IMR-90 (cell line): ENCODE measurements around the gene ATG14. TPM values are rescaled to one million over a fixed set of nuclear protein-coding genes. Genes with fewer than 3 reads are reported as not detected.

Source experiments
- ATAC-seq: fragments of 200-7000 bp; cut with Tn5 transposase; 2 replicates; pipeline ENCODE4 v1.9.1; 2020; ENCODE audit warnings: low read depth, mild to moderate bottlenecking, moderate library complexity
- BruUV-seq: library from RNA; stranded (reverse); fragments of 400-500 nt; replicated peaks from 2 replicates; lab custom pipeline; 2021; lab: Mats Ljungman, UMichigan
- CTCF ChIA-PET: fragments of 300-600 bp; formaldehyde crosslinking; extraction: SDS; loops from one replicate; lab custom pipeline; 2021; ENCODE audit warnings: antibody characterized with exemption; lab: Yijun Ruan, JAX
- POLR2A ChIA-PET: fragments of 300-600 bp; sonication (Branson Sonifier 250); formaldehyde crosslinking; loops from one replicate; lab custom pipeline; 2022; ENCODE audit warnings: antibody characterized with exemption; ENCODE audit not compliant: unreplicated experiment; lab: Charles Lee
- DNase-seq: peaks from one replicate; pipeline ENCODE4 v3.0.0; 2013
- H2AFZ ChIP-seq: replicated peaks from 2 replicates; pipeline ENCODE3; 2013; ENCODE audit warnings: low read length, mild to moderate bottlenecking; ENCODE audit not compliant: poor library complexity
- H2AK5ac ChIP-seq: 2 replicates; pipeline ENCODE4 v1.6.1; 2013; ENCODE audit warnings: low read depth, low read length, inconsistent platforms
- H2AK9ac ChIP-seq: replicated peaks from 2 replicates; pipeline ENCODE3; 2013; ENCODE audit warnings: mild to moderate bottlenecking, low read depth, low read length, moderate library complexity; ENCODE audit not compliant: poor library complexity
- H2BK120ac ChIP-seq: 2 replicates; pipeline ENCODE4 v1.6.1; 2013; ENCODE audit warnings: low read depth, low read length, inconsistent platforms
- H2BK15ac ChIP-seq: 3 replicates; pipeline ENCODE4 v1.6.1; 2013; ENCODE audit warnings: low read depth, low read length, inconsistent platforms
- H2BK20ac ChIP-seq: 2 replicates; pipeline ENCODE4 v1.6.1; 2013; ENCODE audit warnings: low read depth, mild to moderate bottlenecking, inconsistent platforms, low read length, moderate library complexity
- H2BK5ac ChIP-seq: 2 replicates; pipeline ENCODE4 v1.6.1; 2013; ENCODE audit warnings: mild to moderate bottlenecking, low read depth, low read length, inconsistent platforms; ENCODE audit not compliant: poor library complexity, severe bottlenecking
- H3K14ac ChIP-seq: replicated peaks from 2 replicates; pipeline ENCODE4 v1.6.1; 2013; ENCODE audit warnings: low read depth, low read length, inconsistent platforms
- H3K18ac ChIP-seq: 2 replicates; pipeline ENCODE4 v1.6.1; 2013; ENCODE audit warnings: low read depth, low read length, control low read depth
- H3K23ac ChIP-seq: 2 replicates; pipeline ENCODE4 v1.6.1; 2013; ENCODE audit warnings: low read depth, low read length, inconsistent platforms
- H3K27ac ChIP-seq: 2 replicates; pipeline ENCODE4 v1.5.1; 2013; ENCODE audit warnings: mild to moderate bottlenecking, control low read depth, low read length; ENCODE audit not compliant: insufficient read depth
- H3K27me3 ChIP-seq: 2 replicates; pipeline ENCODE4 v1.6.1; 2013; ENCODE audit warnings: low read length; ENCODE audit not compliant: control insufficient read depth, insufficient read depth
- H3K36me3 ChIP-seq: 2 replicates; pipeline ENCODE4 v1.6.1; 2013; ENCODE audit warnings: low read length, mixed read lengths; ENCODE audit not compliant: control insufficient read depth, insufficient read depth
- H3K4ac ChIP-seq: 2 replicates; pipeline ENCODE4 v1.6.1; 2013; ENCODE audit warnings: low read depth, low read length, inconsistent platforms
- H3K4me1 ChIP-seq: 2 replicates; pipeline ENCODE4 v1.6.1; 2013; ENCODE audit warnings: low read length, mixed read lengths; ENCODE audit not compliant: control insufficient read depth, insufficient read depth
- H3K4me2 ChIP-seq: 2 replicates; pipeline ENCODE4 v1.6.1; 2013; ENCODE audit warnings: low read depth, mild to moderate bottlenecking, control low read depth, low read length, moderate library complexity
- H3K4me3 ChIP-seq: 2 replicates; pipeline ENCODE4 v1.5.1; 2013; ENCODE audit warnings: low read depth, mild to moderate bottlenecking, control low read depth, low read length, moderate library complexity; ENCODE audit not compliant: insufficient read depth
- H3K56ac ChIP-seq: 2 replicates; pipeline ENCODE4 v1.6.1; 2013; ENCODE audit warnings: low read length, inconsistent platforms; ENCODE audit not compliant: insufficient read depth; ENCODE audit errors: extremely low read depth
- H3K79me1 ChIP-seq, 2 experiments: 2 replicates each; pipeline ENCODE4 v1.6.1; 2013; ENCODE audit warnings: low read length in 2 of 2, inconsistent platforms in 1 of 2, low read depth in 1 of 2
- H3K9ac ChIP-seq: 2 replicates; pipeline ENCODE4 v1.6.1; 2013; ENCODE audit warnings: low read depth, low read length, control low read depth
- H3K9me1 ChIP-seq: 2 replicates; pipeline ENCODE4 v1.6.1; 2013; ENCODE audit warnings: low read length, inconsistent platforms; ENCODE audit not compliant: insufficient read depth
- H3K9me3 ChIP-seq: 2 replicates; pipeline ENCODE4 v1.6.1; 2013; ENCODE audit warnings: low read length; ENCODE audit not compliant: control insufficient read depth, insufficient read depth
- H4K20me1 ChIP-seq: 2 replicates; pipeline ENCODE4 v1.6.1; 2013; ENCODE audit warnings: low read length, inconsistent platforms; ENCODE audit not compliant: insufficient read depth
- H4K5ac ChIP-seq: 2 replicates; pipeline ENCODE4 v1.6.1; 2013; ENCODE audit warnings: mild to moderate bottlenecking, low read depth, low read length, control low read depth
- H4K8ac ChIP-seq, 2 experiments: 2 replicates each; pipeline ENCODE4 v1.6.1; 2013; ENCODE audit warnings: low read depth in 2 of 2, low read length in 2 of 2, control low read depth in 1 of 2, inconsistent platforms in 1 of 2
- H4K91ac ChIP-seq: 2 replicates; pipeline ENCODE4 v1.6.1; 2013; ENCODE audit warnings: low read depth, low read length, inconsistent platforms; ENCODE audit not compliant: insufficient read depth
- BHLHE40 ChIP-seq: fragments of 150-350 bp; IDR thresholded peaks from 2 replicates; pipeline ENCODE4 v1.6.1; 2016; ENCODE audit warnings: mild to moderate bottlenecking, low read depth, low read length
- CHD1 ChIP-seq: IDR thresholded peaks from 2 replicates; pipeline ENCODE4 v1.6.1; 2012; ENCODE audit warnings: low read depth, low read length, improper control_type of control experiment
- CTCF ChIP-seq: conservative IDR thresholded peaks from 2 replicates; pipeline ENCODE4 v1.5.1; 2012; ENCODE audit warnings: mild to moderate bottlenecking, low read depth, low read length, improper control_type of control experiment
- ELK1 ChIP-seq: fragments of 150-350 bp; IDR thresholded peaks from 2 replicates; pipeline ENCODE4 v1.6.1; 2016; ENCODE audit warnings: low read depth, mild to moderate bottlenecking, low read length, moderate library complexity, borderline replicate concordance
- MAFK ChIP-seq: IDR thresholded peaks from 2 replicates; pipeline ENCODE4 v1.6.1; 2012; ENCODE audit warnings: low read depth, low read length, improper control_type of control experiment
- MXI1 ChIP-seq: IDR thresholded peaks from 2 replicates; pipeline ENCODE4 v1.6.1; 2012; ENCODE audit warnings: low read depth, mild to moderate bottlenecking, low read length, moderate library complexity, borderline replicate concordance
- NFE2L2 ChIP-seq: fragments of 150-350 bp; IDR thresholded peaks from 2 replicates; pipeline ENCODE4 v1.6.1; 2016; ENCODE audit warnings: low read depth, mild to moderate bottlenecking, low read length
- POLR2A ChIP-seq: IDR thresholded peaks from 2 replicates; pipeline ENCODE4 v1.6.1; 2012; ENCODE audit warnings: mild to moderate bottlenecking, low read depth, low read length
- RAD21 ChIP-seq: IDR thresholded peaks from 2 replicates; pipeline ENCODE4 v1.6.1; 2012; ENCODE audit warnings: low read length, improper control_type of control experiment
- RCOR1 ChIP-seq: IDR thresholded peaks from 2 replicates; pipeline ENCODE4 v1.6.1; 2012; ENCODE audit warnings: mild to moderate bottlenecking, low read length, improper control_type of control experiment; ENCODE audit not compliant: insufficient replicate concordance
- RFX5 ChIP-seq: IDR thresholded peaks from 2 replicates; pipeline ENCODE4 v1.8.0; 2012; ENCODE audit warnings: low read depth, mild to moderate bottlenecking, low read length, moderate library complexity
- SMC3 ChIP-seq: fragments of 150-350 bp; IDR thresholded peaks from 2 replicates; pipeline ENCODE4 v1.6.1; 2016; ENCODE audit warnings: low read depth, mild to moderate bottlenecking, antibody characterized with exemption, low read length, moderate library complexity
- USF2 ChIP-seq: fragments of 150-350 bp; IDR thresholded peaks from 2 replicates; pipeline ENCODE4 v1.6.1; 2017; ENCODE audit warnings: mild to moderate bottlenecking, antibody characterized with exemption, low read length, low read depth
- WGBS, 2 experiments: methylation state at CpG; one replicate each; pipeline versions ENCODE4 v1.1.5 to v1.1.7; 2013; ENCODE audit warnings: missing lambda C conversion rate in 2 of 2; ENCODE audit not compliant: insufficient read length in 1 of 2; ENCODE audit errors: extremely low coverage in 2 of 2; 5-methylcytosine and 5-hydroxymethylcytosine counted together
- dilution Hi-C: fragments of 300-500 bp; cut with HindIII; formaldehyde crosslinking; loops from one replicate; pipeline ENCODE4 v1.14.3; 2018; ENCODE audit warnings: low sequenced_read_pairs; ENCODE audit not compliant: unreplicated experiment
- in situ Hi-C: fragments of 300-500 bp; cut with MboI; formaldehyde crosslinking; loops from 3 replicates; pipeline ENCODE4 v1.14.3; 2019; ENCODE audit warnings: low sequenced_read_pairs, inconsistent platforms, mixed read lengths
- intact Hi-C: fragments of 100-400 bp; cut with micrococcal nuclease; formaldehyde crosslinking; loops from 2 replicates; pipeline ENCODE4 v1.10.0; 2022
- polyA plus RNA-seq, 3 experiments: library from polyadenylated mRNA; depleted of rRNA; stranded (reverse); fragments of >200 nt; gene quantifications; 2 replicates each; pipeline ENCODE4 v1.2.3, GENCODE V29; 2012; ENCODE audit warnings: low replicate concordance in 1 of 3
- total RNA-seq: library from RNA; depleted of rRNA; stranded (reverse); fragments of >200 nt; gene quantifications from 2 replicates; pipeline ENCODE4 v1.2.3, GENCODE V29; 2012

The ATG14 gene
- total and polyA plus RNA-seq, 2 of the 4 experiments (the other 2 are of a cell fraction): 5.0 to 12.4 TPM

- Histone ChIP-seq H4K91ac (no peak overlapping the region), H3K4me2 (no peak overlapping the region), H3K4ac (no peak overlapping the region), H3K27ac (no peak overlapping the region), H2AK9ac (no peak overlapping the region), H4K8ac (no peak overlapping the region), H2BK15ac (no peak overlapping the region), H3K4me3 (no peak overlapping the region), H2AK5ac (no peak overlapping the region), H3K23ac (no peak overlapping the region), H3K56ac (no peak overlapping the region), H3K4me1 (peaks cover 6% of the 10 kb centered on the region), H3K79me1 (peaks cover 41 to 57% of the 10 kb centered on the region in 2 experiments), H4K5ac (no peak overlapping the region), H2BK120ac (no peak overlapping the region), H2BK5ac (no peak overlapping the region), H3K9me1 (peaks cover 19% of the 10 kb centered on the region), H3K36me3 (no peaks in the 10 kb centered on the region), H3K9ac (no peak overlapping the region), H3K27me3 (no peaks in the 10 kb centered on the region), H2AFZ (no peak overlapping the region), H2BK20ac (no peak overlapping the region), H3K18ac (no peak overlapping the region), H4K20me1 (peaks cover 42% of the 10 kb centered on the region), H3K9me3 (no peaks in the 10 kb centered on the region), H3K14ac (no peak overlapping the region)
- TF ChIP-seq USF2: no peak
- no peak for TF ChIP-seq CTCF
- no peak for TF ChIP-seq BHLHE40
- TF ChIP-seq ELK1: no peak
- TF ChIP-seq POLR2A: no peak
- TF ChIP-seq RCOR1: no peak
- TF ChIP-seq NFE2L2: no peak
- TF ChIP-seq SMC3: no peak
- TF ChIP-seq MXI1: no peak
- no peak for TF ChIP-seq RFX5
- TF ChIP-seq CHD1: no peak
- no peak for TF ChIP-seq MAFK
- no peak for TF ChIP-seq RAD21
- ATAC-seq: no peak
- DNase-seq: no peak
- in situ Hi-C loops (no loop called here), intact Hi-C loops (no loop called here), dilution Hi-C loops (no loop called here)
- ChIA-PET CTCF (no interaction called here), POLR2A (no interaction called here)
- no TSS peak for BruUV-seq
- 100% methylated on average over 1 of the region's 3 CpGs; no CpG with 5 or more reads in 1 of the 2 experiments for WGBS, 2 experiments
Observed at GRCh38 chr14:55340482-55340881, 71.1 kb downstream of the ATG14 start.
